NCI-H2227 (cell line): ENCODE measurements around the gene ATL3.
"Not testable (repeated sequence)": the region's sequence is repeated elsewhere in the genome, so short reads cannot be mapped to it uniquely, and the experiment has no call there.

ENCODE experiments used
- DNase-seq: peaks from one replicate; lab custom pipeline; 2025; ENCODE audit not compliant: unreplicated experiment; lab: John Stamatoyannopoulos, UW

Gene ATL3, protein sequence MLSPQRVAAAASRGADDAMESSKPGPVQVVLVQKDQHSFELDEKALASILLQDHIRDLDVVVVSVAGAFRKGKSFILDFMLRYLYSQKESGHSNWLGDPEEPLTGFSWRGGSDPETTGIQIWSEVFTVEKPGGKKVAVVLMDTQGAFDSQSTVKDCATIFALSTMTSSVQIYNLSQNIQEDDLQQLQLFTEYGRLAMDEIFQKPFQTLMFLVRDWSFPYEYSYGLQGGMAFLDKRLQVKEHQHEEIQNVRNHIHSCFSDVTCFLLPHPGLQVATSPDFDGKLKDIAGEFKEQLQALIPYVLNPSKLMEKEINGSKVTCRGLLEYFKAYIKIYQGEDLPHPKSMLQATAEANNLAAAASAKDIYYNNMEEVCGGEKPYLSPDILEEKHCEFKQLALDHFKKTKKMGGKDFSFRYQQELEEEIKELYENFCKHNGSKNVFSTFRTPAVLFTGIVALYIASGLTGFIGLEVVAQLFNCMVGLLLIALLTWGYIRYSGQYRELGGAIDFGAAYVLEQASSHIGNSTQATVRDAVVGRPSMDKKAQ

DNA sequence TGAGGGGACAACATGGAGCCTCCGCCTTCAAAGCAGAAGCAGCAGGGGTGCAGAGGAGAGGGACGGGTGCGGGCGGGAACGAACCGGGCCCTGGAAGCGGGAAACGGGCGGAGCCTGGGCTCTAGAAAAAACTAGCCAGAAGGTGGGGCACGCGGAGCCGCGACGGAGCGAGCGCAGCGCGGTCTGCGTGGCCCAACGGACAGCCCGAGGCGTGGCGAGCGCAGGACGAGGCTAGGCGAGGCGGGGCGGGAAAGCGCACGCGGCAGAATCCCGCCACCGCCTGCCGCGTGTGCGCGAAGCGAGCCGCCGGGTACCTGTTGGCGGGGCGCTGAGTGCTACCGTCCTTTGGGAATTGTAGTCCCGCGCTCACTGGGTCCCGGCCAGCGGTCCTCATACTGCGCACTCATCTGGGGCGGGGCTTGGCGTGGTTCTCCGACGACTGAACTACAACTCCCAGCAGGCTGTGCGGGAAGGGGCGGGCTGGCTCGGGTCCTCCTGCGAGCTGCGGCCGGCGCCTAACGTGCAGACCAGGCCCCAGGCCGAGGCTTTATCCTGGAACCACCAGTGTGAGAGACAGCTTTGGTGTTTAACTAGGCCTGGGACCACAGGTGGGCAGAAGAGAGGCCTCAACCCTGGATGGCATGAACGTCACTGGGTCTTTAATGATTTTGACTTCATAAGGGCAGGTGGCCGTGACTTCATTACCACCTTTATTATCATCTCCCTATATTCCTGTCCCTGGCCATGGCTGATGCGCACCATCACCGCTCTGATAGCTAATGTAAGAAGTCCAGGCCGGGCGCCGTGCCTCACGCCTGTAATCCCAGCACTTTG lies at the start of gene ATL3:
Gene ATL3 (minus strand): TSS at position 55 of the 834 bp plus-strand sequence. CDS start 41 bp downstream, at position 14.
- DNase-seq = peak; percentile 98

DNA sequence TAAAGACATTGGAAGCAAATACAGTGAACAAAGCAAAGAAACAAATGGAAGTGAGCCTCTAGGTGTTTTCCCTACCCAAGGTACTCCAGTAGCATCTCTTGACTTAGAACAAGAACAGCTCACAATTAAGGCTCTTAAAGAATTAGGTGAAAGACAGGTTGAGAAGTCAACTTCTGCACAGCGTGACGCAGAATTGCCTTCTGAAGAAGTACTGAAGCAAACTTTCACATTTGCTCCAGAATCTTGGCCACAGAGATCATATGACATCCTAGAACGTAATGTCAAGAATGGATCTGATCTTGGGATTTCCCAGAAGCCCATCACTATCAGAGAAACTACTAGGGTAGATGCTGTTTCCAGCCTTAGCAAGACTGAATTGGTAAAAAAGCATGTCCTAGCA lies 49.4 kb upstream of the ATL3 start:
- DNase-seq = no peak

DNA sequence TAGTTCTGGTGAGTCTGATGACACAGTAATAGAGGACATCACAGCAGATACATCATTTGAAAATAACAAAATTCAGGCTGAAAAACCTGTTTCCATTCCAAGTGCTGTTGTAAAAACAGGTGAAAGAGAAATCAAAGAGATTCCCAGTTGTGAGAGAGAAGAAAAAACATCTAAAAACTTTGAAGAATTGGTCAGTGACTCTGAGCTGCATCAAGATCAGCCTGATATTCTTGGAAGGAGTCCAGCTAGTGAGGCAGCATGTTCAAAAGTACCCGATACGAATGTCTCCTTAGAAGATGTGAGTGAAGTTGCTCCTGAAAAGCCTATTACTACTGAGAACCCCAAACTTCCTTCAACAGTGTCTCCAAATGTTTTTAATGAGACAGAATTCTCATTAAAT lies 48.8 kb upstream of the ATL3 start:
- DNase-seq = no peak

DNA sequence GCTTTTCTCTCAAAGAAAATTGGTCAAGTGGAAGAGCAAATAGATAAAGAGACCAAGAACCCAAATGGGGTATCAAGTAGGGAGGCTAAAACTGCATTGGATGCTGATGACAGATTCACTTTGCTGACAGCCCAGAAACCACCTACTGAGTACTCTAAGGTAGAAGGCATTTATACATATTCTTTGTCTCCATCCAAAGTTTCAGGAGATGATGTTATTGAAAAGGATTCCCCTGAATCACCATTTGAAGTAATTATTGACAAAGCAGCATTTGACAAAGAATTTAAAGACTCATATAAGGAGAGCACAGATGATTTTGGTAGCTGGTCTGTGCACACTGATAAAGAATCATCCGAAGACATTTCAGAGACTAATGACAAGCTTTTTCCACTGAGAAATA lies 47.8 kb upstream of the ATL3 start:
- DNase-seq = no peak

DNA sequence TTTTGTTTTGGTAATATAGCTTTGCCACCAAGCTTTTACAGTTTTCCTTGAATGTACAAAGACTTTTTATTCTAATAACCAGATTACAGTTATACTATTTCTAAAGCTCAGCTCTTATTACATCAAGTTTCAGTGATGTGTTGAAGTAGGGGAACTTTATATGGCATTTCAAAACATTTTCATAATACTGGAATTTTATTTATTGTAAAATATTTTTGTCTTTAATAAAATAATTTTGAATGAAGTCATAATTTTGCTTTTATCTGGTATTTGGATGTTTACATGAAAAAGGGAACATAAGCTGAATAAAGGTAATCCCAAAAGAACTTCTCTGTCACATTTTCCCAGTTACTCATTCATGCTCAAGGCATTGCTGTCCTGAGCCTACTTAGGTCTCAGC lies 44.9 kb upstream of the ATL3 start:
- no peak for DNase-seq

DNA sequence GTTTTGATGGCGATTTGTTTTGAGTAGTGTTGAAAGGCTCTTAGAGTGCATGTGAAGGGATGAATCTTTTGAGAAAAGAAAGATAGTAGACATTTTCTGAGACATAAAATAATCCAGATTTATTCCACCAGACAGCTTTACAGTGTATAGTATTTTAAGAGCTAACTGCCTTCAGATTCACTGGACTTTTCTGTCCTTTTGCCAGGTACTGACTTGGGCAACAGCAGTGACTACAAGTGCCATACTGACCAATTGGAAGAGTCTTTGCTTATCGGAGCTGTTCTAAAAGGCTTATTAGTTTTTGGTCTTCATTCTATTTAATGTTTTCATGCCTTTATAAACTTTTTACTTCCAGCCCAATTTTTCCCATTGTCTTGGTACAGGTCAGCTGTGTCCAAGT lies 42.6 kb upstream of the ATL3 start:
- no peak for DNase-seq

DNA sequence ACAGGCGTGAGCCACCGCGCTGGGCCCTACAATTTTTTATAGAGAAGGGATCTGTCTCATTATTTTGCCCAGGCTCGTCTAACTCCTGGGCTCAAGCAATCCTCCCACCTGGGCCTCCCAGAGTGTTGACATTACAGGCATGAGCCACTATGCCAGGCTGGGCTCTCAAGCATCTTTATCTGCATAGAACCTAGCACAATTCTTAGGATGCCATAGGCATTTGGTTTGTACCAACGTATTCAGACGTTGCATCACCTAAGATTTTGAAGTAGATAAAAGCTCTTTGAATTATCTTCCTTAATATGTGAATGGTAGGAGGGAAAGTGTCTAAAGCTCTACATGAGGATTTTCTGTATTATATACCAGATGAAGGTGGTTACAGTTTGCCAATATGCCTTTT lies 40.7 kb upstream of the ATL3 start:
- no peak for DNase-seq

DNA sequence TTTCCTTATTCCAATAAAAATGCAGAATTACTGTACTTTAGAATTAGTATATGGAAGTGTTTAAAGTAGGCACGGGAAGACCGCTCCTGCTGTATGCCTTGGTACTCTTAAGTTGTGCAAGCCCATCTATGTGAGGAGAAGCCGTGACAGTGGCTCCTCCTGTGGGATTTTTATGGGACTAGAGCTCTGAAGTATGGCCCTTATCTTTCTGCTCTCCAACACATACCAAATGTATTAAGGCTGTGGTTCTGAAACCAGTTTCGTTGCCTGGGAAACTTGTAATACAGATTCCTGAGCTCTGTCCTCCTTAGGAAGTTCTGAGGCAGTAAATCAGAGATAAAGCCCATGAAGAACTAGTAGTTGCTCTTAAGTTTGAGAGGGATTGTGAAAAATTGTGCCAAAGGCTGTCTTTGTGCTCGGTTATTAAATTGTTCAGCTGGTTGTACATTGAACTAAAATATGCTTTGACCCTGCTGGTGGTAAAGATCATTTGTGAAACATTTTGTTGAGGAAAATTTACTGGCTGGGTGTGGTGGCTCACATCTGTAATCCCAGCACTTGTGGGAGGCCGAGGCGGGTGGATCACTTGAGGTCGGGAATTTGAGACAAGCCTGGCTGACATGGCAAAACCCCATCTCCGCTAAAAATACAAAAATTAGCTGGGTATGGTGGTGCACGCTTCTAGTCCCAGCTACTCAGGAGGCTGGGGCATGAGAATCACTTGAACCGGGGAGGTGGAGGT lies 39.5 kb upstream of the ATL3 start:
- DNase-seq = no peak

DNA sequence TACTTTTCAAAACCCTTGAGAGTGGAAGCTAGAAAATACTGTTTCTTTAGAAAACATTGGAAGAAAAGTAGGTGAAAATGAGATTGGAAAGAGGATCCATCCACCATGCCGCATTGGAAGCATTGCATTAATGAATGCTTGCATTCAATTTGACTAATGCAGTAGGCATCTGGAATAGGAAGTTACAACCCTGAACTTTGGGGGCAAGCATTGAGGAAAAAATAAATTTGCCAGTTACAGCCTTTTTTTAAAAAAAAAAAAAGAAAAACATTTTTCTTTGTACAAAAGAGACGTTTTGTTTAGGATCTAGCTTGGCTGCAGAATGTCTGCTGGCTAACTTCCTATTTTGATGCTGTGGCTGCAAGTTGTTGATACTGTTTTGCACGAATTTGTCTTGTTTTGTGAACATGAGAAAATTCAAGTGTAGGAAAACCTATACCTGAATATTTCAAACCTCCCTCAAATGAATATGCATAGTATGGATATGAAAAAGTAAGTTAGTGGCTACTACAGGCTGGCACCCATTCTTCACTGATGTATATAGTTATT lies 38.2 kb upstream of the ATL3 start:
- no peak for DNase-seq

DNA sequence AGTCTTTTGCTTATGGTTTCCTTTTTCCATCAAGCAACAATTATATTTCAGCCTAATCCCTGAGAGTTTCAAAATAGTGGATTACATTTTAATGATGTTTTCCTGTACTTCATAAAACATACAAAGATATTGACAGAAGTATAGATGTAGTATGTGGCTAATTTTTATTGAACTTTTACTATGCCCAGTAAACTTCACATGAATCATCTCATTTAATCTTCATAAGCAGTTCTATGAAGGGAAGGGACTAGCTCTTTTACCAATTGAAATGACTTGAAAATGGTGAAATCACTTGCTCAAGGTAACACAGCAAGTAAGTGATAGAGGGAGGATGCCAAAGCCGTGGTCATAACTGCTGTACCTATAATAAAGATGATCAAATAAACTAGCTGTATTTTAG lies 37.6 kb upstream of the ATL3 start:
- DNase-seq = no peak

DNA sequence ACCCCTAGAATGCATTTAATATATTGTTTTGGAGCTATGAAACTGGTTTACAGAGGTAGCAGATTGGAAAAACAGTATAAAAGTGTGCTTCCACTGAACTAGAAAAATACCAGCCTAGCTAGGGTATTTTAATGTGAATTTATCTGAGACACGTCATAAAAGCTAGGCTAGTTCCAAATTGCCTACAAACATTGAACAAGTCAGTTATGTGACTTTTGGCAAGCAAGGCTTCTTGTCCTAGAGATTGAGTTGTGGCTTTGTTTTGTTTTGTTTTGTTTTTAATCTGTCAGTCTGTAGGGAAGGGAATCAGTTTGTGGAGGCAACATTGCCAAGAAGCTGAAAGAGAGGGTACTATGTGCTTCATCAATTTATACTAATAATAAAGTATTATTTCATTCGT lies 34.4 kb upstream of the ATL3 start:
- no peak for DNase-seq

DNA sequence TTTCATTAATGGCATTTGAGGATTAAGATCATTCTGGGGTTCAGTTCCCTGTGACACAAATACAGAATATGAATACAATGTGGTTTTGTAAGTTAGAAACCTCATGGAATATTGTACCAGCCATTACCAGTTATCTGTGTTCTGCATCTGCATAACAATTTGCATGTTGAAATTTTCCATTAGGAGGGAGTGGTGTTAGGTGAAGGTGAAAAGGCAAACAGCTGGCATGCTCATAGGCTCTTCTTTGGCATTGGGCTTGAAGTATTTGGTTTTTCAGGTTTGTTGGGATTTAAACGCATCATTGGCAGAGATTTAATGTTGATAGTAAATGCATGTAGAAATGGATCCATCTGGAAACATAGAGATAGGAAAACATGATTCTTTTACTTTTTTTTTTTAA lies 28.7 kb upstream of the ATL3 start:
- DNase-seq = no peak

DNA sequence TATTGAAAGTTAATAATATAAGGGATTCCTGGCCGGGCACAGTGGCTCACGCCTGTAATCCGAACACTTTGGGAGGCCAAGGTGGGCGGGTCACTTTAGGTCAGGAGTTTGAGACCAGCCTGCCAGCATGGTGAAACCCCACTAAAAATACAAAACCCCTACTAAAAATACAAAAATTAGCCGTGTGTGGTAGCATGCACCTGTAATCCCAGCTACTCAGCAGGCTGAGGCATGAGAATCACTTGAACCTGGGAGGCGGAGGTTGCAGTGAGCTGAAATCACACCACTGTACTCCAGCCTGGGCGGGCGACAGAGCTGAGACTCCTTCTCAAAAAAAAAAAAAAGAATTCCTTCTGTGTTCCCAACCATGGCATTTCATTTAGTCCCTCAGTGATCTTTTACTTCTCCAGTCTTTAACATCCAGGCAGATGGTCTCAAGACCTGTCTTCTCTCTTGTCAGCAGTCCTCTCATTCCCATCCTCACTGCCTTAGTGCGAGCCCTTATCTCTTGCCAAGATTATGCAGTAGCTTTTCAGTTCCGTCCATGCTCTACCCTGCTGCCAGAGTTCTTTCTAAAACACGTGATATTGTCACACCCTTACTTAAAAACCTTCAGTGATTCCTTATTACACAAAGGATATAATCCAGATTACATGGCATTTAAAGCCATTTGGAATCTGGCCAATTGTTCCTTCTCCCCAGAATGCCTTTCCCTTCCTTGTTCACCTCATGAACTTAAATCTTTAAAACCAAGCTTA lies 28.0 kb upstream of the ATL3 start:
- DNase-seq = no peak

DNA sequence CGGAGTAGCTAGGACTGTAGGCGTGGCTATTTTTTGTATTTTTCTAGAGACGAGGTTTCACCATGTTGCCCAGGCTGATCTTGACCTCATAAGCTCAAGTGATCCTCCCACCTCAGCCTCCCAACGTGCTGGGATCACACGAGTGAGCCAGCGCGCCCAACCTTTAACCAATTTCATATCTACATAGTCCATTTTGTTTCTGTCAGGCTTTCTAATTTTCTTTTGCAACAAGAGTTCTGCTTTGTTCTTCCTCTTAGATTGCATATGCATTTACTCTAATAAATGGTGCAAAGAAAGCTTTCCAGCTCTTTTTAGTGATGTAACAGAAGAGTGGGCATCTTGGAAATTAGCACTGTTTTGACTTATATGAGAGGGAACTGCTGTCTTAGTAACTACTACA lies 23.4 kb upstream of the ATL3 start:
- no peak for DNase-seq

DNA sequence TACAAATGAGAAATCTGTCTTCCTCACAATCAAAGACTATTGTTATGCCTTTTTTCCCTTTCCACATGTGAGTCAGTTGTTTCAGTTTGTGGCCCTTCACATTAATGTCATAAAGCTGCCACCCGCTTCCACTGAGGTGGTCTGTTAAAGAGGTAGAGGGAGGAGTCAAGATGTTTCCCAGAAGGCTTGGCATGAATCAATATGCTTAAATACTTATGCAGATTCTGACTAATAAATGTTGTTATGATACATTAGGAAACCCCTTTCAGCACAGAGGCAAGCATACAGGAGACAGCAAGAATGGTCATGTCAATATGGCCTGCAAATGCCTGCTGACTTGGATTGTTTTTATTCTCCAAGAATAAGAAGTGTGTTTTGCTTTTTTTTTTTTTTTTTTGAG lies 16.7 kb upstream of the ATL3 start:
- no peak for DNase-seq

DNA sequence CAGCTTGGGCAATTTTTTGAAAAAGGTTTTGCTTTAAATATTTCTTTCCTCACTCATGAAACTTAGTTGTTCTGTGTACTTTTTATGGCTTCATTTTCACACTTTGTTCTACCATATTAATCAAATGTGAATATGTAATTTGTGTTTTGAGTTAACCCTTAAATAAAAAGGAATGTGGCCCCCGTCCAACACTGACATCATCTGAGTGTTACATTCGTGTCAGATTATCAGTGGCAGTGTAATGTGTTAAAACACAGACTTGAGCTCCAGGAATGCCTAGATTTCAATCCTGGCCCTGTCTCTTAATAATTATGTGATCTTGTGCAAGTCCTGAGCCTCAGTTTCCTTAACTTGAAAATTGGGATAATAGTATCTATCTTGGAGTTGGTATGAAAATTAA lies 15.8 kb upstream of the ATL3 start:
- no peak for DNase-seq

DNA sequence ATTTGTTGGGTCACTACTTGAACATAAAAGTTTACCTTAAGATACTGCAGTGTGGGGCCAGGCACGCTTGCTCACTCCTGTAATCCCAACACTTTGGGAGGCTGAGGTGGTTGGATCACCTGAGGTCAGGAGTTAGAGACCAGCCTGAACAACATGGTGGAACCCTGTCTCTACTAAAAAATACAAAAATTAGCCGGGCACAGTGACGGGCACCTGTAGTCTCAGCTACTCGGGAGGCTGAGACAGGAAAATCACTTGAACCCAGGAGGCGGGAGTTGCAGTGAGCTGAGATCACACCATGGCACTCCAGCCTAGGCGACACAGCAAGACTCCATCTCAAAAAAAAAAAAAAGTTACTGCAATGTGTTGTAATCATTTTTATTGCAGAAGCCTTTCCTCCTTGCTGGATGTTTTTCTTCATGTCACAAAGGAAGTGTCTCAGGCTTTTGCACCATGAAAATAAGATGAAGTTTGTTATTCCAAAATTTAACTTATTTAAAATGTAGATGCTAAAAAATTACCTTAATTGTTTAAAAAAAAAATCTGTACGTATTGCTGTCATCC lies 14.1 kb upstream of the ATL3 start:
- DNase-seq = not testable (repeated sequence)

DNA sequence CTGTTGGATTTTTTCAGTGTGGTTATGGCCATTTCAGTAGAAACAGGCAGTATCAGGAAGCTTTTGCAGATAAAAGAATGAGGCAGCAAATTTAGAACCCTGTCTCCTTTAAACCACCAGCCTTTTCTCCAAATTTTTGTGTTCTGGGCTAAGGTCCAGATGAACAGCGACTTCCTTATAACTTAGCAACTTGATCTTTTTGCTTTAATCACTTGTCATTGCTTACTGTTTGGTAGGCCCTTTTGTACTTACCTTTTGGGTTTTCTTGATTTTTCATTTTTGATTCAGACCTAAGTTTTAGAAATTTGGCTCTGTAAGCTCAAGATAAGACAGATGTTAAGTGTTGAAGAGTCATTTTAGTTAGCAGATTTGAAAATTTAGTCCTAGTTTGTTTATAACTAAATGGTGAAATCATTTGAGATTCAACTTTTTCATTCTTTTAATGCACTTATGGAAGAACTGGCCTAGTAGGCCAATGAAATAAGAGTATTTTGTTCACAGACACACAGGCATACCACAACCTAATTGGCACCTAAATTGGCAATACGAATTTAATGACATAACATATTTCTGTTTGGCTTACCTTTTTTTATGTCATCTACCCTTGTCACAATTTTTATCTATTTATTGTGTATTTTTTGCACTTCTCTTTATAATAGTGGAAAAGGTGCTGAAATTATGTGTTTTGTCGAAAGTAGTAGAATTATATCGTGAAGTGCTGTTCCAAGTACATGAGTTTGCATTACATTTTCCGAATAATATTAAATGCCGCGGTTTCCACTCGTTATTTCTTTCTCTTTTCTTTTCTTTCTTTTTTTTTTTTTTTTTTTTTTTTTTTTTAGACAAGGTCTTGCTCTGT lies 12.2 kb upstream of the ATL3 start:
- DNase-seq = no peak
